H1 (cell line): Measurements from ENCODE around the gene MCF2L2.

Experiments
- CTCF ChIP-seq, 3 experiments: IDR thresholded peaks; 1 replicate in 2 of 3; 2 replicates in 1 of 3; pipeline versions ENCODE4 v1.5.1 to v1.6.1; 2011; ENCODE audit warnings: low read length in 3 of 3, mild to moderate bottlenecking in 3 of 3, inconsistent platforms in 2 of 3, low read depth in 1 of 3, moderate library complexity in 1 of 3; ENCODE audit not compliant: insufficient read depth in 1 of 3; ENCODE audit errors: control extremely low read depth in 1 of 3
- EZH2 ChIP-seq: fragments of 200-600 bp; sonication (generic); IDR thresholded peaks from 2 replicates; pipeline ENCODE4 v1.7.1; 2012; ENCODE audit warnings: low read depth, mild to moderate bottlenecking, moderate library complexity, low read length, inconsistent platforms; ENCODE audit not compliant: severe bottlenecking
- GTF2F1 ChIP-seq: IDR thresholded peaks from 2 replicates; pipeline ENCODE4 v1.6.1; 2012; ENCODE audit warnings: low read depth, low read length, improper control_type of control experiment, borderline replicate concordance
- JUN ChIP-seq: IDR thresholded peaks from 2 replicates; pipeline ENCODE4 v1.6.1; 2011; ENCODE audit warnings: low read depth, mild to moderate bottlenecking, improper control_type of control experiment, low read length
- MAFK ChIP-seq: IDR thresholded peaks from 2 replicates; pipeline ENCODE4 v1.6.1; 2012; ENCODE audit warnings: low read depth, mild to moderate bottlenecking, improper control_type of control experiment, low read length
- POLR2A ChIP-seq, 2 experiments: IDR thresholded peaks; 1 replicate in 1 of 2; 2 replicates in 1 of 2; pipeline ENCODE4 v1.6.1; 2011; ENCODE audit warnings: low read depth in 2 of 2, low read length in 2 of 2, mild to moderate bottlenecking in 2 of 2; ENCODE audit errors: control extremely low read depth in 1 of 2
- POLR2AphosphoS5 ChIP-seq: IDR thresholded peaks from 2 replicates; pipeline ENCODE4 v1.6.1; 2011; ENCODE audit warnings: low read depth, low read length
- SP4 ChIP-seq: IDR thresholded peaks from 2 replicates; pipeline ENCODE4 v1.6.1; 2012; ENCODE audit warnings: low read length, inconsistent platforms
- SUZ12 ChIP-seq: fragments of 200-600 bp; sonication (generic); IDR thresholded peaks from 2 replicates; pipeline ENCODE4 v1.6.1; 2012; ENCODE audit warnings: mild to moderate bottlenecking, inconsistent platforms, low read length, moderate library complexity, mixed read lengths
- TAF1 ChIP-seq: IDR thresholded peaks from 2 replicates; pipeline ENCODE4 v1.6.1; 2011; ENCODE audit warnings: mild to moderate bottlenecking, low read depth, low read length

GRCh38 chr3:183202004-183202722, 226.3 kb downstream of the MCF2L2 start:
- TF ChIP-seq GTF2F1 (no peak), TAF1 (no peak), CTCF (IDR thresholded peaks at IDR 0.05; ENCODE audit: control extremely low read depth in 1 of 3, insufficient read depth in 1 of 3, low read depth in 1 of 3, low read length in 3 of 3) (no peak), POLR2AphosphoS5 (no peak), POLR2A (IDR thresholded peaks at IDR 0.05; ENCODE audit: control extremely low read depth in 1 of 2, low read depth in 2 of 2, low read length in 2 of 2) (no peak), SUZ12 (no peak), EZH2 (no peak), SP4 (no peak), JUN (no peak), MAFK (no peak)
